SW 1271 (cell line): ENCODE data around the gene GIT1.
A peak's percentile ranks its signal among the peaks of the same experiment; 100 is the strongest.

Source experiments
- DNase-seq, 2 experiments: peaks; one replicate each; lab custom pipeline; 2025; lab: John Stamatoyannopoulos, UW

GIT1 gene

GRCh38 chr17:29589524-29590410 is at the start of gene GIT1:
Gene GIT1, minus strand, starts transcription at chr17:29589648. Its CDS starts 270 bp downstream, at chr17:29589378.
- DNase-seq, result peak in 1 of 2 experiments; percentile 74

- DNase-seq, result no peak
Observed at GRCh38 chr17:29633886-29634285, 44.4 kb upstream of the GIT1 start.

- DNase-seq, result no peak
Observed at GRCh38 chr17:29630630-29631193, 41.3 kb upstream of the GIT1 start.

GRCh38 chr17:29629839-29630238 is 40.4 kb upstream of the GIT1 start:
- DNase-seq, result no peak

GRCh38 chr17:29628644-29629043 is 39.2 kb upstream of the GIT1 start:
- DNase-seq, result no peak

GRCh38 chr17:29627951-29628350 is 38.5 kb upstream of the GIT1 start:
- no peak for DNase-seq

- no peak for DNase-seq
Observed at GRCh38 chr17:29625037-29625750, 35.7 kb upstream of the GIT1 start.

- no peak for DNase-seq
Observed at GRCh38 chr17:29624586-29624985, 35.1 kb upstream of the GIT1 start.

GRCh38 chr17:29623283-29623647 is 33.8 kb upstream of the GIT1 start:
- no peak for DNase-seq

GRCh38 chr17:29622337-29623282 is 33.2 kb upstream of the GIT1 start, which contains the start of gene CORO6:
Gene CORO6, minus strand, starts transcription at chr17:29622912. Its CDS starts 1,491 bp downstream, at chr17:29621421.
- DNase-seq, result peak in 1 of 2 experiments; percentile 11

- DNase-seq, result no peak
Observed at GRCh38 chr17:29621751-29622194, 32.3 kb upstream of the GIT1 start.

GRCh38 chr17:29620779-29621500 is 31.5 kb upstream of the GIT1 start:
- DNase-seq, result no peak

GRCh38 chr17:29620271-29620670 is 30.8 kb upstream of the GIT1 start:
- no peak for DNase-seq

- peak in 1 of 2 experiments; percentile 8 for DNase-seq
Observed at GRCh38 chr17:29619251-29619650, 29.8 kb upstream of the GIT1 start.

GRCh38 chr17:29618272-29619065 is 29.0 kb upstream of the GIT1 start:
- no peak for DNase-seq

GRCh38 chr17:29617481-29618271 is 28.2 kb upstream of the GIT1 start:
- DNase-seq, result no peak

GRCh38 chr17:29617125-29617480 is 27.7 kb upstream of the GIT1 start:
- no peak for DNase-seq

GRCh38 chr17:29616300-29617048 is 27.0 kb upstream of the GIT1 start:
- no peak for DNase-seq
